ENCODE measurements around the gene TSPAN15.

GRCh38 chr10:69492091-69492745 is 41.0 kb downstream of the TSPAN15 start:
- no peak for TF ChIP-seq EZH2 (IDR thresholded peaks at IDR 0.05; ENCODE audit: insufficient read depth, poor library complexity, severe bottlenecking)
- no peak for TF ChIP-seq EZH2phosphoT487 (IDR thresholded peaks at IDR 0.05; ENCODE audit: insufficient read depth, low read depth)

All from GM23248 (cell line).